GM12878 (cell line): Measurements from ENCODE around the gene WASHC2A. TPM values are rescaled to one million over a fixed set of nuclear protein-coding genes. Genes with fewer than 3 reads are reported as not detected.
A peak's percentile ranks its signal among the peaks of the same experiment; 100 is the strongest.
"Not testable (repeated sequence)": the region's sequence is repeated elsewhere in the genome, so short reads cannot be mapped to it uniquely, and the experiment has no call there.

ENCODE experiments used
- ATAC-seq: fragments of 200-7000 bp; cut with Tn5 transposase; 3 replicates; pipeline ENCODE4 v1.9.1; 2020; ENCODE audit warnings: mild to moderate bottlenecking, moderate library complexity
- Bru-seq: library from RNA; stranded (reverse); fragments of 400-500 nt; gene quantifications from one replicate; lab custom pipeline; 2021; lab: Mats Ljungman, UMichigan
- BruChase-seq, 2 experiments: library from RNA; stranded (reverse); fragments of 400-500 nt; gene quantifications; one replicate each; lab custom pipeline; 2021; lab: Mats Ljungman, UMichigan
- BruUV-seq: library from RNA; stranded (reverse); fragments of 400-500 nt; replicated peaks from 2 replicates; lab custom pipeline; 2021; lab: Mats Ljungman, UMichigan
- CTCF ChIA-PET: fragments of 300-600 bp; sonication (Branson Sonifier 250); formaldehyde crosslinking; extraction: SDS; loops from one replicate; lab custom pipeline; 2021; ENCODE audit warnings: inconsistent platforms; lab: Yijun Ruan, JAX
- POLR2A ChIA-PET: fragments of 350-600 bp; formaldehyde crosslinking; extraction: SDS; loops from one replicate; lab custom pipeline; 2021; ENCODE audit warnings: inconsistent platforms; lab: Charles Lee
- RAD21 ChIA-PET: fragments of 300-600 bp; sonication (Branson Sonifier 250); formaldehyde crosslinking; loops from one replicate; lab custom pipeline; 2023; ENCODE audit warnings: antibody characterized with exemption; ENCODE audit not compliant: unreplicated experiment; lab: Charles Lee
- SMC1A ChIA-PET: fragments of 300-600 bp; sonication (Branson Sonifier 250); formaldehyde crosslinking; loops from one replicate; lab custom pipeline; 2023; ENCODE audit not compliant: unreplicated experiment, uncharacterized antibody; lab: Charles Lee
- DNase-seq: peaks from one replicate; pipeline ENCODE4 v3.0.0-alpha.2; 2011; ENCODE audit warnings: low read depth, low spot score
- FAIRE-seq: peaks from 3 replicates; lab custom pipeline; 2011; peaks lifted over from hg19 to GRCh38; lab: Jason Lieb, UNC
- H2AFZ ChIP-seq: 2 replicates; pipeline ENCODE4 v1.6.0; 2011; ENCODE audit warnings: low read depth, low read length, control low read depth; ENCODE audit not compliant: control insufficient read depth
- H3K27ac ChIP-seq: 2 replicates; pipeline ENCODE4 v1.5.1; 2011; ENCODE audit warnings: control low read depth; ENCODE audit not compliant: control insufficient read depth, insufficient read depth
- H3K27me3 ChIP-seq, 2 experiments: replicated peaks in 1 of 2; 2 replicates each; pipeline versions ENCODE4 v1.6.0 to v1.6.1; 2011; ENCODE audit warnings: low read length in 1 of 2; ENCODE audit not compliant: control insufficient read depth in 2 of 2, insufficient read depth in 2 of 2
- H3K36me3 ChIP-seq, 2 experiments: 2 replicates each; pipeline ENCODE4 v1.5.1; 2011; ENCODE audit warnings: low read length in 1 of 2; ENCODE audit not compliant: control insufficient read depth in 2 of 2, insufficient read depth in 2 of 2
- H3K4me1 ChIP-seq: 2 replicates; pipeline ENCODE4 v1.6.1; 2011; ENCODE audit warnings: mild to moderate bottlenecking, low read length, moderate library complexity, mixed read lengths; ENCODE audit not compliant: control insufficient read depth, insufficient read depth
- H3K4me2 ChIP-seq: 2 replicates; pipeline ENCODE4 v1.6.0; 2011; ENCODE audit warnings: control low read depth; ENCODE audit not compliant: control insufficient read depth, insufficient read depth
- H3K4me3 ChIP-seq: fragments of 200-600 bp; sonication (generic); 2 replicates; pipeline ENCODE4 v1.5.1; 2016
- H3K79me2 ChIP-seq: 2 replicates; pipeline ENCODE4 v1.6.0; 2011; ENCODE audit warnings: low read length; ENCODE audit not compliant: control insufficient read depth, insufficient read depth
- H3K9ac ChIP-seq: 2 replicates; pipeline ENCODE4 v1.8.0; 2011; ENCODE audit warnings: low read length, control low read depth, mixed read lengths; ENCODE audit not compliant: control insufficient read depth, insufficient read depth
- H3K9me3 ChIP-seq: replicated peaks from 3 replicates; pipeline ENCODE4 v1.5.1; 2011; ENCODE audit warnings: mild to moderate bottlenecking, low read length; ENCODE audit not compliant: control insufficient read depth, insufficient read depth
- H4K20me1 ChIP-seq: 2 replicates; pipeline ENCODE4 v1.6.0; 2011; ENCODE audit not compliant: control insufficient read depth, insufficient read depth
- DPF2 ChIP-seq: fragments of 450-650 bp; IDR thresholded peaks from 2 replicates; pipeline ENCODE4 v1.6.1; 2017; ENCODE audit warnings: mild to moderate bottlenecking
- EGR1 ChIP-seq, 2 experiments: IDR thresholded peaks; 1 replicate in 1 of 2; 2 replicates in 1 of 2; pipeline ENCODE4 v1.6.1; 2011 to 2012; ENCODE audit warnings: low read depth in 2 of 2, low read length in 2 of 2, borderline replicate concordance in 1 of 2, mild to moderate bottlenecking in 1 of 2, moderate library complexity in 1 of 2
- ELK1 ChIP-seq: IDR thresholded peaks from 2 replicates; pipeline ENCODE4 v1.6.1; 2012; ENCODE audit warnings: low read depth, low read length, improper control_type of control experiment
- HCFC1 ChIP-seq: fragments of 150-350 bp; IDR thresholded peaks from 2 replicates; pipeline ENCODE4 v1.6.1; 2014; ENCODE audit warnings: low read length
- MEF2A ChIP-seq: IDR thresholded peaks from 2 replicates; pipeline ENCODE4 v1.6.1; 2011; ENCODE audit warnings: low read depth, mild to moderate bottlenecking, low read length, moderate library complexity; ENCODE audit not compliant: insufficient read depth
- MEF2B ChIP-seq: fragments of 450-650 bp; IDR thresholded peaks from 2 replicates; pipeline ENCODE4 v1.6.1; 2018; ENCODE audit warnings: mild to moderate bottlenecking, moderate library complexity; ENCODE audit not compliant: partially characterized antibody, poor library complexity, severe bottlenecking
- NFIC ChIP-seq: IDR thresholded peaks from 2 replicates; pipeline ENCODE4 v1.6.1; 2012; ENCODE audit warnings: low read depth, mild to moderate bottlenecking, inconsistent platforms, low read length, moderate library complexity
- RAD51 ChIP-seq: fragments of 450-650 bp; IDR thresholded peaks from 2 replicates; pipeline ENCODE4 v1.6.1; 2016; ENCODE audit warnings: moderate library complexity, mild to moderate bottlenecking, inconsistent platforms
- SIN3A ChIP-seq: IDR thresholded peaks from 2 replicates; pipeline ENCODE4 v1.6.1; 2012; ENCODE audit warnings: low read depth, low read length, improper control_type of control experiment
- SIX5 ChIP-seq: IDR thresholded peaks from 2 replicates; pipeline ENCODE4 v1.6.1; 2011; ENCODE audit warnings: mild to moderate bottlenecking, low read depth, low read length, moderate library complexity; ENCODE audit not compliant: severe bottlenecking
- TARDBP ChIP-seq: IDR thresholded peaks from 2 replicates; pipeline ENCODE4 v1.6.1; 2016; ENCODE audit warnings: borderline replicate concordance
- TCF3 ChIP-seq: IDR thresholded peaks from 2 replicates; pipeline ENCODE4 v1.6.1; 2012; ENCODE audit warnings: low read depth, mild to moderate bottlenecking, low read length, borderline replicate concordance; ENCODE audit not compliant: insufficient read depth
- ZBTB11 ChIP-seq: fragments of 450-650 bp; formaldehyde crosslinking; IDR thresholded peaks from 2 replicates; pipeline ENCODE4 v1.5.0; 2022; ENCODE audit warnings: mild to moderate bottlenecking, missing genetic modification characterization
- WGBS: methylation state at CpG from one replicate; pipeline ENCODE4 v1.1.6; 2016; ENCODE audit warnings: low lambda C conversion rate; ENCODE audit not compliant: insufficient replicate concordance, insufficient coverage; ENCODE audit errors: missing lambda C conversion rate; 5-methylcytosine and 5-hydroxymethylcytosine counted together
- in situ Hi-C: fragments of 300-500 bp; cut with MboI; formaldehyde crosslinking; loops from 9 replicates; pipeline ENCODE4 v1.14.3; 2018; ENCODE audit warnings: mixed read lengths
- intact Hi-C: fragments of 100-400 bp; cut with micrococcal nuclease; formaldehyde crosslinking; loops from one replicate; pipeline ENCODE4 v1.14.2; 2022; ENCODE audit not compliant: unreplicated experiment
- long read RNA-seq, 2 experiments: library from polyadenylated mRNA; unstranded; transcript quantifications; one replicate each; pipeline ENCODE4 v2.0.0, GENCODE V29; 2019 to 2020
- polyA minus RNA-seq, 3 experiments: library from RNA; depleted of rRNA, polyadenylated mRNA; stranded (reverse); fragments of >200 nt; gene quantifications; 2 replicates each; pipeline ENCODE4 v1.2.3, GENCODE V29; 2011
- polyA plus RNA-seq, 11 experiments: library from polyadenylated mRNA; depleted of rRNA in 4 of 11; unstranded in 6 of 11; stranded (reverse) in 5 of 11; fragments of >200 nt; fragmentation: Nextera tagmentation in 4 of 11; fragmentation: Illumina TruSeq in 1 of 11; extraction: Ambion mirVana in 4 of 11; extraction: Trizol in 1 of 11; gene quantifications; 1 replicate in 1 of 11; 2 replicates in 10 of 11; pipeline versions ENCODE4 v1.2.1 to v1.2.3, GENCODE V29; 2011 to 2016; ENCODE audit warnings: inconsistent platforms in 2 of 11, missing spikeins in 2 of 11, low read depth in 1 of 11
- total RNA-seq, 4 experiments: library from RNA; depleted of rRNA in 3 of 4; stranded (reverse); fragments of >200 nt in 3 of 4; fragmentation: Illumina TruSeq in 1 of 4; extraction: Trizol in 1 of 4; gene quantifications; 2 replicates each; pipeline versions ENCODE4 v1.2.1 to v1.2.3, GENCODE V29; 2013 to 2021

The WASHC2A gene
- total RNA-seq (2013; cell fraction: nucleolus; rRNA removed) = 42.7 and 49.5 TPM in 2 replicates
- total RNA-seq (2014; rRNA removed) (21.7 and 24.0 TPM in 2 replicates), total RNA-seq (2014; rRNA removed; fragmentation: Illumina TruSeq; extraction: Trizol) (25.8 and 28.1 TPM in 2 replicates), total RNA-seq (2021) (23.7 and 26.4 TPM in 2 replicates), polyA plus RNA-seq (2011; rRNA removed) (26.7 and 39.5 TPM in 2 replicates), polyA plus RNA-seq (2014; fragmentation: Illumina TruSeq; extraction: Trizol) (30.3 and 37.7 TPM in 2 replicates), polyA plus RNA-seq (2014; fragmentation: Nextera tagmentation; extraction: Ambion mirVana) (1 to 10 TPM; 3.7 to 6.2 TPM), polyA plus RNA-seq (2014; rRNA removed) (17.7 and 18.9 TPM in 2 replicates), polyA plus RNA-seq (2016; fragmentation: Nextera tagmentation; extraction: Ambion mirVana) (10 to 100 TPM; 23.5 to 24.9 TPM), polyA minus RNA-seq (2011; rRNA and poly(A)+ RNA removed) (16.5 and 23.0 TPM in 2 replicates), Bru-seq, nascent RNA (percentile 75 among the genes with signal in this experiment), BruChase-seq, experiment 1, labeled RNA remaining after a 6-hour chase (percentile 82 among the genes with signal in this experiment), BruChase-seq, experiment 2, labeled RNA remaining after a 2-hour chase (percentile 77 among the genes with signal in this experiment)
- 17.2 TPM for polyA plus RNA-seq (2011; ENCODE audit: low read depth)
- 12.4 and 13.2 TPM in 2 replicates for polyA plus RNA-seq (2011; cell fraction: cytosol; rRNA removed)
- 50.5 and 60.8 TPM in 2 replicates for polyA plus RNA-seq (2011; cell fraction: nucleus; rRNA removed)
- 19.6 and 22.9 TPM in 2 replicates for polyA plus RNA-seq (2012)
- 6.9 and 9.5 TPM in 2 replicates for polyA minus RNA-seq (2011; cell fraction: cytosol; rRNA and poly(A)+ RNA removed)
- polyA minus RNA-seq (2011; cell fraction: nucleus; rRNA and poly(A)+ RNA removed) = 22.1 and 25.0 TPM in 2 replicates
- long read RNA-seq, experiment 1, full-length matches to known transcripts = 2 of 11 reads
- long read RNA-seq, experiment 1, partial matches to known transcripts = 6 of 11 reads
- long read RNA-seq, experiment 1, other reads (novel, unspliced or antisense) = 3 of 11 reads
- long read RNA-seq, experiment 2, partial matches to known transcripts = 60 of 75 reads
- long read RNA-seq, experiment 2, other reads (novel, unspliced or antisense) = 15 of 75 reads

GRCh38 chr10:50067546-50068351, at the start of gene WASHC2A:
Gene WASHC2A, plus strand, starts transcription at chr10:50067954. Its CDS starts 52 bp downstream, at chr10:50068006.
- POLR2A ChIA-PET = interaction anchor here (0.9 kb wide), 1 partner anchor 39 kb away, joined by 3 read pairs; no protein-coding TSS in a partner anchor
- FAIRE-seq = peak; percentile 71
- RAD21 ChIA-PET = not testable (repeated sequence)
- peak; percentile 82; the same call in 1 of the 2 replicates for TF ChIP-seq TARDBP
- peak; percentile 56 for TF ChIP-seq MEF2B
- TF ChIP-seq SIN3A = peak; percentile 93
- TF ChIP-seq DPF2 = 0 out of 2 replicates have a peak, but pooled peaks have one; percentile 24
- 0 out of 2 replicates have a peak, but pooled peaks have one; percentile 31 for TF ChIP-seq ELK1
- peak; percentile 49; the same call in 1 of the 2 replicates for TF ChIP-seq ZBTB11 (CRISPR knock-in tag)
- peak; percentile 21 to 34; a peak in 1 of 3 replicates for TF ChIP-seq EGR1 (IDR thresholded peaks at IDR 0.05; ENCODE audit: borderline replicate concordance in 1 of 2, low read depth in 2 of 2, low read length in 2 of 2)
- peak; percentile 100 for TF ChIP-seq RAD51
- peak; percentile 36 for TF ChIP-seq SIX5
- peak; percentile 63; the same call in 1 of the 2 replicates for TF ChIP-seq HCFC1
- TF ChIP-seq TCF3 = 0 out of 2 replicates have a peak, but pooled peaks have one; percentile 10
- TF ChIP-seq MEF2A = 0 out of 2 replicates have a peak, but pooled peaks have one; percentile 31
- TF ChIP-seq NFIC = peak; percentile 94

More at GRCh38 chr10:50067546-50068351, at the start of gene WASHC2A:
- Histone ChIP-seq H3K27ac (peak within 1 kb of the TSS; percentile 61; the same call in 1 of the 2 replicates), H3K9ac (peak within 1 kb of the TSS; percentile 64), H3K4me2 (peak within 1 kb of the TSS; percentile 48), H2AFZ (peak within 1 kb of the TSS; percentile 68), H3K4me3 (peak within 1 kb of the TSS; percentile 68)
- ATAC-seq (peak; percentile 95), DNase-seq (peak; percentile 25)
- SMC1A ChIA-PET, H3K4me1 ChIP-seq, H3K79me2 ChIP-seq, H3K9me3 ChIP-seq, H3K27me3 ChIP-seq, in situ Hi-C loops, H3K36me3 ChIP-seq, intact Hi-C loops, H4K20me1 ChIP-seq: not testable (repeated sequence)
- under 1% methylated on average over 41 of the region's 73 CpGs for WGBS
- CTCF ChIA-PET = interaction anchor here (0.7 kb wide), 1 partner anchor 157 kb away, joined by 4 read pairs; no protein-coding TSS in a partner anchor
- TSS peak; percentile 69 for BruUV-seq
